A673 (cell line): ENCODE measurements around the gene PCK1. TPM values are rescaled to one million over a fixed set of nuclear protein-coding genes. Genes with fewer than 3 reads are reported as not detected.

Experiments
- BruUV-seq: library from RNA; stranded (reverse); fragments of 400-500 nt; replicated peaks from 2 replicates; lab custom pipeline; 2021; lab: Mats Ljungman, UMichigan
- CTCF ChIA-PET: fragments of 300-600 bp; sonication (Branson Sonifier 250); formaldehyde crosslinking; loops from one replicate; lab custom pipeline; 2022; ENCODE audit warnings: antibody characterized with exemption; lab: Charles Lee
- POLR2A ChIA-PET: fragments of 300-600 bp; sonication (Branson Sonifier 250); formaldehyde crosslinking; loops from one replicate; lab custom pipeline; 2022; ENCODE audit warnings: antibody characterized with exemption; ENCODE audit not compliant: low non-redundant PET; lab: Charles Lee
- DNase-seq: peaks from one replicate; pipeline ENCODE4 v3.0.0-alpha.2; 2015; ENCODE audit warnings: low spot score
- H3K27ac ChIP-seq: fragments of 200-600 bp; sonication (generic); 2 replicates; pipeline ENCODE4 v1.5.1; 2016; ENCODE audit warnings: mixed run types, low read depth, mild to moderate bottlenecking, mixed read lengths, antibody characterized with exemption, low read length; ENCODE audit not compliant: poor library complexity, severe bottlenecking
- H3K27me3 ChIP-seq: fragments of 200-600 bp; sonication (generic); replicated peaks from 2 replicates; pipeline ENCODE4 v1.6.1; 2017; ENCODE audit warnings: mixed run types, low read depth, mild to moderate bottlenecking, mixed read lengths, antibody characterized with exemption, low read length; ENCODE audit not compliant: insufficient read depth, poor library complexity
- H3K36me3 ChIP-seq: fragments of 200-600 bp; sonication (generic); 2 replicates; pipeline ENCODE4 v1.6.1; 2016; ENCODE audit warnings: mixed run types, mild to moderate bottlenecking, mixed read lengths, antibody characterized with exemption, low read length; ENCODE audit not compliant: insufficient read depth, poor library complexity, severe bottlenecking
- H3K4me1 ChIP-seq: fragments of 200-600 bp; sonication (generic); 2 replicates; pipeline ENCODE4 v1.6.1; 2017; ENCODE audit warnings: mixed run types, mild to moderate bottlenecking, mixed read lengths, antibody characterized with exemption, low read length; ENCODE audit not compliant: insufficient read depth, poor library complexity, severe bottlenecking
- H3K4me3 ChIP-seq: fragments of 200-600 bp; sonication (generic); 2 replicates; pipeline ENCODE4 v1.5.1; 2016; ENCODE audit warnings: low read depth, mixed run types, mild to moderate bottlenecking, mixed read lengths, low read length; ENCODE audit not compliant: poor library complexity, severe bottlenecking
- H3K9me3 ChIP-seq: fragments of 200-600 bp; sonication (generic); 2 replicates; pipeline ENCODE4 v1.6.1; 2016; ENCODE audit warnings: mixed run types, low read depth, mild to moderate bottlenecking, mixed read lengths, antibody characterized with exemption, low read length; ENCODE audit not compliant: poor library complexity, severe bottlenecking
- CTCF ChIP-seq: fragments of 300-800, 200-600 bp; sonication (generic); conservative IDR thresholded peaks from 2 replicates; pipeline ENCODE4 v1.5.1; 2017; ENCODE audit warnings: low read depth, mild to moderate bottlenecking, antibody characterized with exemption, low read length, moderate library complexity, mixed read lengths
- EZH2 ChIP-seq: fragments of 200-600 bp; sonication (generic); IDR thresholded peaks from 2 replicates; pipeline ENCODE4 v1.6.1; 2017; ENCODE audit warnings: borderline replicate concordance, low read depth, mild to moderate bottlenecking, mixed read lengths, antibody characterized with exemption, low read length; ENCODE audit not compliant: poor library complexity, severe bottlenecking
- intact Hi-C: fragments of 100-400 bp; cut with micrococcal nuclease; formaldehyde crosslinking; loops from one replicate; pipeline ENCODE4 v1.10.0; 2022; ENCODE audit not compliant: unreplicated experiment
- total RNA-seq: library from RNA; stranded (reverse); gene quantifications from 2 replicates; pipeline ENCODE4 v1.2.3, GENCODE V29; 2021

The PCK1 gene
- total RNA-seq, 1 experiment from 2014 or later: not detected

GRCh38 chr20:57605878-57606277 is 45.0 kb downstream of the PCK1 start:
- H3K9me3 ChIP-seq: no peaks in the 10 kb centered on the region
- TF ChIP-seq CTCF: no peak
- no peak for TF ChIP-seq EZH2
- no peak for DNase-seq
- ChIA-PET CTCF (no interaction called here), POLR2A (no interaction called here)
- no peaks in the 10 kb centered on the region for H3K27me3 ChIP-seq
- H3K4me1 ChIP-seq: no peaks in the 10 kb centered on the region
- no peaks in the 10 kb centered on the region for H3K36me3 ChIP-seq
- intact Hi-C loops: no loop called here
- no TSS peak for BruUV-seq
- no peak overlapping the region for H3K4me3 ChIP-seq
- no peak overlapping the region for H3K27ac ChIP-seq

- POLR2A ChIA-PET: no interaction called here
- no peak overlapping the region for H3K4me3 ChIP-seq
- no peak overlapping the region for H3K27ac ChIP-seq
- H3K27me3 ChIP-seq: no peaks in the 10 kb centered on the region
- H3K36me3 ChIP-seq: no peaks in the 10 kb centered on the region
- no peak for TF ChIP-seq EZH2
- no peak for TF ChIP-seq CTCF
- H3K9me3 ChIP-seq: no peaks in the 10 kb centered on the region
- H3K4me1 ChIP-seq: no peaks in the 10 kb centered on the region
- no TSS peak for BruUV-seq
- CTCF ChIA-PET: no interaction called here
- intact Hi-C loops: no loop called here
- no peak for DNase-seq
Observed at GRCh38 chr20:57608516-57608915, 47.6 kb downstream of the PCK1 start.

GRCh38 chr20:57609086-57609841 is 48.4 kb downstream of the PCK1 start:
- H3K9me3 ChIP-seq: no peaks in the 10 kb centered on the region
- H3K36me3 ChIP-seq: no peaks in the 10 kb centered on the region
- CTCF ChIA-PET: no interaction called here
- POLR2A ChIA-PET: no interaction called here
- TF ChIP-seq EZH2 (no peak), CTCF (no peak)
- no peaks in the 10 kb centered on the region for H3K27me3 ChIP-seq
- no peak overlapping the region for H3K27ac ChIP-seq
- no TSS peak for BruUV-seq
- intact Hi-C loops: no loop called here
- no peaks in the 10 kb centered on the region for H3K4me1 ChIP-seq
- no peak overlapping the region for H3K4me3 ChIP-seq
- DNase-seq: no peak
